NCI-H2227 (cell line): ENCODE results near the gene SMOC2.
"Not testable (repeated sequence)": the region's sequence is repeated elsewhere in the genome, so short reads cannot be mapped to it uniquely, and the experiment has no call there.

Experiments
- DNase-seq: peaks from one replicate; lab custom pipeline; 2025; ENCODE audit not compliant: unreplicated experiment; lab: John Stamatoyannopoulos, UW

Gene SMOC2

DNA sequence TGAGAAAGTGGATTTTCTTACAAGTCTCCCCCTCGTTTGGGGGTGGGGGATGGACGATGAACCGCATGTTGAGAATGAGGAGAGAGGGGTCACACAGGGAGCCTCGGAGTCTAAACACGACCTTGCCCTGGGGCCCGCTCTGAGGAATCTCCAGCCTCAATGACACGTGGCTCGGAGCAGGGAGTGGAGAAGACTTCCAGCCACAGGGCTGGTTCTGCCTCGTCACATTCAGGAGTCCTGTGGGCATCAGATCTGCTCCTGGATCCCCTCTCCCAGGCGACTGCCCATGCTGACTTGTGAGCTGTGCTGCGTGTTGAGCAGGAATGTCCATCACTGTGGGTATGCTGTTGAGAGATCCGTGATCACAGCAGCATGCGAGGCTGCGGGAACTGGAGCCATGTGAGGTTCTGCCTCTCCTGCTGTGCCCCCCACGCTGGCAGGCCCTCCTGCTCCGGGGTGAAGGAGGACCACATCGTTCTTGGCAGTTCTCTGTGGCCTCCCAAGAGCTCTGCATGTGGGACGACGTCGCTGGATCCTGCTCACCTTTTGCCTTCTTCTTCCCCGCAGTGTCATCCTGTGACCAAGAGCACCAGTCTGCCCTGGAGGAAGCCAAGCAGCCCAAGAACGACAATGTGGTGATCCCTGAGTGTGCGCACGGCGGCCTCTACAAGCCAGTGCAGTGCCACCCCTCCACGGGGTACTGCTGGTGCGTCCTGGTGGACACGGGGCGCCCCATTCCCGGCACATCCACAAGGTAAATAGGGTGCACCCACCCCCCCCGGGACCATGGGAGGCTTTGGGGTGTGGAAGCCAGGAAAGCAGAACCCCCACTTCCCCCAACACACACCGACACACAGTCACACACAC is 157.5 kb downstream of the SMOC2 start:
- DNase-seq: no peak

DNA sequence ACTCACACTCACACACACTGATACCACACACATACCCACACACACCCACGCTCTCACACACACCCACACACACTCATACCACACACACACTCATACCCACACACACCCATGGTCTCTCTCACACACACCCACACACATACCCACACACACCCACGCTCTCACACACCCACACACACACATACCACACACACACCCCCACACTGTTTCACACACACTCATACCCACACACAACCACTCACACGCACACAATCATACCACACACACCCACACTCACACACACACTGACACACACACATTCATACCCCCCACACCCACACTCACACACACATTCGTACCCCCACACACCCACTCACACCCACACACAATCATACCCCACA is 158.1 kb downstream of the SMOC2 start:
- DNase-seq: no peak

DNA sequence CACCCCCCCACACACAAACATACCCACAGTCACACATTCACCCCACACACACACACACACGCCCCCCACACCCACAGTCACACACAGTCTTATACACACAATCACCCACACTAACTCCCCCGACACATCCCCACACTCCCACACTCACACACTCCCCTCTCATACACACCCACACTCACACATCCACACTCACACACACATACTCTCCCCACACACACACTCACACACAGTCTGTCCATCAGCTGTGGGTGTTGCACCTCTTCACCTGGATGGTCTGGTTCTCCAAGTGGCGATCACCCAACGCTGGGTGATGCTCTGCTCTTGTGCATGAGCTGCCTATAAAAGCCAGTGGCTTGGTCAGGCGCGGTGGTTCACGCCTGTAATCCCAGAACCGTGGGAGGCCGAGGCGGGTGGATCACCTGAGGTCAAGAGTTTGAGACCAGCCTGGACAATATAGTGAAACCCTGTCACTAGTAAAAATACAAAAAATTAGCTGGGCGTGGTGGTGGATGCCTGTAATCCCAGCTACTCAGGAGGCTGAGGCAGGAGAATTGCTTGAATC is 158.9 kb downstream of the SMOC2 start:
- DNase-seq: no peak

DNA sequence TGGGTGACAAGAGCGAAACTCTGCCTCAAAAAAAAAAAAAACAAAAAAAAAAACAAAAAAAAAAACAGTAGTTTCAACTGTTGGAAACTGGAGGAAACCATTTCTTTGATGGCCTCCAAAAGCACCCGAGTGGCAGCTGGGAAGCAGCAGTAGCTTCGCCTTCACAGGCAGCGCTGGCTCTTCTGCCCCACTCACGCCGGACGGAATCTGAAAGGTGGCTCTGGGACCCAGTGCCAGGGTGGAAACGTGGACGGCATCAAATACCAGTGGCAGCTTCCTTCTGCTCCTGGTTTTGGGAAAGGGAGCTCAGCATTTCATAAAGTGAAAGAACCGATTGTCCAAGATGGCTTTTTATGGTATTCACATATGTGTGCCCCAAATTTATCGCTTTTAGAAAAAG is 159.4 kb downstream of the SMOC2 start:
- DNase-seq: no peak

DNA sequence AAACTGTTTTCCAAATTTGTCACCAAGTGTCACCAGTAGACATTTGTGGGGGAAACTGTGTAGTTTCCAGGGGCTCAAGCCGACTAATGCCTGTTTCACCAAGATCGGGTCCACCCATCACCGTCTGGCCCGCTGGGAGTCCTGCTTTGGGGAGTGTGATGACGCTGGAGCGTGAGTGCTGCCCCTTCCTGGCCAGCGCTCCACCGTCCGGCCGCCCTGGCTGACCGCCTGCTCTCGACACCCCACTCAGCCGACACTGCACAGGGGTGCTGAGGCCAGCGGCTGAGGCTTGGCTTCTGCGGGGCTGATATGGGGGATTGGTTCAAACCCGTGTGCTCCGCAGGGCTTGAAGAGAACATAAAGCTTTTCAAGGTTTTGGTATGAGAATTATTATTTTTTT is 160.1 kb downstream of the SMOC2 start:
- no peak for DNase-seq

DNA sequence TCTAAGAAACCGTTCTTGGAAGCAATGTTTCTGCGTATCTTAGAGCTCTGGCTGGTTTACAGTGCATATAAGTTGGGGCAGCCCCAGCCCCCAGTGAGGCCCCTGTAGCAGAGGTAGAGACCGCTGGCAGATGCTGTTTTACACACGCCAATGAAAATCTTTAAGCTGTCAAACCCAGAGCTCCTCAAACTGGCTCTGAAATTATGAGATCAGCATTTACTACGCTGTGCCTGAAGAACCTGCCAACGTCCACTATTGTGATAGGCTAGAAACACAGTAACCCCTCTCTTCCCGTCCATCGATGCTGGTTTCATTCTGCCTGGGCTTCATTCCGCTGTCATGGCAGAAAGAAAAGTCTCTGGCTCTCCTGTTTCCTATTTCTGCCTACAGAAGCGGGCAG is 160.6 kb downstream of the SMOC2 start:
- no peak for DNase-seq

DNA sequence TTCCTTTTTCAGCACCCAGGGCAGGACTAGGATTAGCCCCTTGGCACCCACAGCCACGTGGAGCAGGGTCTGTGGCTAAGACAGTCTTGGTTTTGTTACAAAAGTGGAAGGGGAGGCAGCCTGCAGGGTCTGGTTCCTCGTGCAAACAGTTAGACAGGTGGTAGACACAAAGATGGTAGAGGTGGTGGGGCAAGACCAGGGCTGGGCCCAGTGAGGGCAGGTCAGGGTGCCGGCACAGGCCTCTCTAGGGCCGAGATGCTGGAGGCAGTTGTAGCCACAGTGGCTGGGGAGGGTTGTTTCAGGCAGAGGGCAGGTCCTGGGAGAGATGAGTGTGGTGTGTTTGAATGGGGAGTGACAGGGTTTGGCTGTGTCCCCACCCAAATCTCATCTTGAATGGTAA is 161.6 kb downstream of the SMOC2 start:
- DNase-seq: no peak

DNA sequence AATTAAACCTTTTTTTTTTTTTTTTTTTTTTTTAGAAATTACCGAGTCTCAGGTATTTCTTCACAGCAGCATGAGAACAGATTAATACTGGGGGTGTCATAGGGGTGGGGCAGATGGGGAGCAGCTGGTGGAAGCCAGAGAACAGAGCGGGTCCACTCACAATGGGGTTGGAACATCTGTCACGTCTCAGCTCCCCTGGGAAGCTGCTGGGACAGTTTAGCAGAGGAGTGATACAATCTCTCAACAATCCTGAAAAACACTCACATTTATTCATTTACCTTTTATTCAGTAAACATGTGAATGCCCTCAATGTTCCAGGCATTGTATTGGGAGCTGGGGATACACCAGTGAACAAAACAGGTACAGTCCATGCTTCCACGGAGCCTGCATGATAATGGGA is 162.2 kb downstream of the SMOC2 start:
- no peak for DNase-seq

DNA sequence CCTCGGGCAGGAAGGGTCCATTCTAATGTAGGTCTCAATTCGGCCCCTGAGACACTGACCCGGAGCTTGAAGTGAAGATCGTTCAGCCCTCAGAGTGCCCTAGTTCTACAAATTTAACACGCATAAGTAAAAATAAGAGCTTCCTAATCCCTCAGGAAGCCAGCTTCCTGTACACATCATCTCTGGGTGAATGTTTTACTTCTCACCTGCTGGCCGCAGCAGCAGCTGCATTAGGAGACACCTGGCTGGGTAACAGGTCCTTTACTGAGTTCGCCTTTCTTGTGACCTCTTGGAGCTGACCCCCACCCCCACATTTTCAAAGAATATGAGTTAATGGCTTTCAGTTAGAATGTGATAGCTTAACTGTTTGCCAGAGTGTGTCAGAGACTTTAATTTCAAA is 165.0 kb downstream of the SMOC2 start:
- DNase-seq: no peak

DNA sequence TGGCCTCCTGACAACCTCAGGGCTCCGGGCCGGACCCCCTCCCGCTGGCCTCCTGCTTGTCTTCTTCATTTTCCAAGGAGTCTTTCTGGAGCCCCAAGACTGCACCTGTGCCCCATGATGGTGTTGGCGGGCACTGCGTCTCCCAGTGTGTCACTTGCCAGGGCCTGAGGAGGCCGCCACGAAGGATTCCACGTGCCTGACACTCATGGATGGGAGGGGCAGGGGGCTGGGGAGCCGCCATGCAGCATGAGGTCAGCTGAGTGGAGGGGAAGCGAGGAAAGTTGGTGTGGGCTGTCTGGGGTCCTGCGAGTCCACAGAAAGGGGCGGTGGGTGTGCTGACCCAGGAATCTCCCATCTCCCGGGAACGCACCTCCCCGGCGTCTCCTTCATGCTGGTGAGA is 165.7 kb downstream of the SMOC2 start:
- no peak for DNase-seq

DNA sequence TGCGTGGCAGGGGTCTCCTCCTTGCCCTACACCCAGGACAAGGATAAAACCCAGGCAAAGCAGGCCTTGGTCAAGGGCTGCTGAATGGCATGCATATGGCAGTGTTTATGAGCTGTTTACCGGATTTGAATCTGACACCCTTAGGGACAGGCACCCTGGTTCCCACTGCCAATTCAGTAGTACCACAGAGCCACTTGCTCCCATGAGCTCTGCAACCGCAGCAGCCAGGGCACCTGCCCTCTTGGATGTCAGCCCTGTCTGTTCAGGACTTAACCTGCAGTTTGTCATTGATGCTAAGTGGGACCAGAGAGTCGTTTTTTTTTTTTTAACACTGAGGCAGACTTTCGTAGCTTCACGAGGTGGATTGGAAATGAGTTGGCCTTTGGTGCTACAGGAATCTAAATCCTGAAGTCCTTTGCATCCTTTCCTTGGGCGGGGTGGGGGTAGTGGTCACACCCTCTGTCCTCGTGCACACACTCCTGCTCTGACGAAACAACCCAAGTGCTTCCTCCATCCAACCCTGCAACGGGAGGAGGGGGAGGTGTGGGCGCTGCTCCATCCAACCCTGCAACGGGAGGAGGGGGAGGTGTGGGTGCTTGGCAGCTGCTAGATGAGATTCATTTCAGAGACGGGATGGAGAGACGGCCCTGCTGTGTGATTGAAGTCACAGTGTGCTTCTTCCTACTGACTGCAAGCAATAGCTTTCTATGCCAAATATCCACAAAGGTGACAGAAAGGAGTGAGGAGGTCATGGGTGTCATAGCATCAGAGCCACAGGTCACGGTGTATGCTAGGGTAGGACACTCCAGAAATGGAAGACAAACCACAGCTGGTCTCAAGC is 166.5 kb downstream of the SMOC2 start:
- DNase-seq: no peak

DNA sequence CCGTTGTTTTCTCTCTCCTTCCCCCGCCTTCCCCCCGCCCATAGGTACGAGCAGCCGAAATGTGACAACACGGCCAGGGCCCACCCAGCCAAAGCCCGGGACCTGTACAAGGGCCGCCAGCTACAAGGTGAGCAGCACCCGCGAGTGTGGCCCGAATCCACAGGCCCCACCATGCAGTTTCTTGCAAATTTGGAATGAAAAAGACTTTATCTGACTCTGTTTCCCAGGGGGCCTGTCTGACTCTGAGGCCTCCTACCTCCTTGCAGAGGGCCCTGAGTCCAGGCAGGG is 167.1 kb downstream of the SMOC2 start:
- no peak for DNase-seq

DNA sequence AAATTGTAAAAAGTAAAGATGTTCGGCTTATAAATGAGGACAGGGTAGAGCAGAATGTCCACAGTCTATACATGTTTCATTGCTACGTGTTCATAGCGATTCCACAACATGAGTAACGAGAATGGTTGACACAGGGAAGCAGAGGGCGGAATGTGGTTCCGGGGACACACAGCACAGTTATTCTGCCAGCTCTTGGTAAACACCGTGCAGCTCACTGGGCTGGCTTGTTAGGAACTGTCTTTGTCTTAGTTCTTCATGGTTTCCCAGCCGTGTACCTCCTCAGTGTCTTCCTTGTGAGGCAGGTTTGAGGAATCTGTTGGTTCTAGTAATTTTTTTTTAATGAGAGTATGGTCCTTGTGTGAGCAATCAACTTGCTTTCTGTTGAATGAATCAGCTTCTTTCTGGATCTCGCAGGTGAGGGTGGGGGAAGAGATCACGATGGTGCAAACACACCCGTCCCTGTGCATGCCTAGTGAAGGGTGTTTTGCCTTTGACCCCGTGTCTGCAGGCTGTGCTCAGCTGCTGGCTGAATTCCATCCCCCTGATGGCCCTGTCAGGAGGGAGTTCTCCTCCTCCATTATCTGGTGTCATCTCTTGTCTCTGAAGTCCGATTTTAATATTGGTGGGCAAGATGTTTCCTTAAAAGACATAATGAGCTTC is 168.2 kb downstream of the SMOC2 start:
- no peak for DNase-seq

DNA sequence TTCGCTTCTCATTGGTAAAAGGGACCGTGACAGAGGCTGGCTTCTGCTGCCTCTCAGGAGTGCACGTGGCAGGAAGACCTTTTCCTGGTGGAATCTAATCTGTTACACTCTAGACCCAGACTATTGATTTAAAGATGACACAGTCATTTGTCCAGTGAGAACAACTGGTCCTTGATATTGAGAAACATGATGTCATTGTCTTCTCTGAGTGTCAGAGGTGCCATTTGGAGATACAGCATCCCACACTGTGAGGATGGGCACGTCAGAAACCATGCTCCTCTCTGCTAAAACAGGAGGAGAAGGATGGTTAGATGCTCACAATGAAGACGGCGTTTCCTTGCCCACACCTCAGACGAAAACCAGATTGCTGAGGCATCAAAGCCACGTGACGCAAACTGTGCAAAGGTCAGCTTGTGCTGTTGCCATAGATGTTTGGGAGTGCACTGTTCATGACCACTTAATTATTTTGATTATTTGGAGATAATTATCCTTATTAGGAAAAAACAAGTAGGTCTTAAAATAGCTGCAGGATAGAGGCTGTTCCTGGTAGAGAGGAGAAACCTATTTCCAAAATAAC is 169.0 kb downstream of the SMOC2 start:
- no peak for DNase-seq

DNA sequence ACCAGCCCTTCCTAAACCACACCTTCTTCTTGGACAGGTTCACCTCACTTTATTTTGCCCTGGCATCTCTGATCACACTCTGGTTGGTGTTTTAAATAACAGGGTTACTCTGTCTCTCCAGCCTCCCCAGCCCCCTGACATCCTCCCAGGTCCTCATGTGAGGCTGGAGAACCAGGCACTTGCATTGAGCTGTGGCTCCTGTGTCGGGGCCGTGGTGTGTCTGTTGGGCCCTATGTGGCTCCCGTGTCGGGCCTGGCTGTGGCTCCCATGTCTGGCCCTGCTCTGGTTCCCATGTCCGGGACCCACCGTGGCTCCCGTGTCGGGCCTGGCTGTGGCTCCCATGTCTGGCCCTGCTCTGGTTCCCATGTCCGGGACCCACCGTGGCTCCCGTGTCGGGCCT is 170.0 kb downstream of the SMOC2 start:
- not testable (repeated sequence) for DNase-seq

DNA sequence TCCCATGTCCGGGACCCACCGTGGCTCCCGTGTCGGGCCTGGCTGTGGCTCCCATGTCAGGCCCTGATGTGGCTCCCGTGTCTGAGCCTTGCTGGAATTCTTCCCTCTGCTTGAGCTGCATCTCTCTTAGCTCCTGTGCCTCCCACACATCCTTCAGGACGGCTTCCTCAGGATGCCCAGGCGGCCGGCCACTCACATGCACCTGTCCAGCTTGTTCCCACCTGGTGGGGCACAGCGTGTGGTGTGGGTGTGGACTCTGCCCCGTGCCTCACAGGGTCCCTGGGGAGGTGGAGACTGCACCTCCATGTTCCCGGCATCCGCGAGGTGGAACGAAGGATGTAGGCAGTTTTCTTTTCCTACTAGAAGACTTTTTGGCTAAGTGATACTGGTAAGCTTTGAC is 170.7 kb downstream of the SMOC2 start:
- DNase-seq: no peak

DNA sequence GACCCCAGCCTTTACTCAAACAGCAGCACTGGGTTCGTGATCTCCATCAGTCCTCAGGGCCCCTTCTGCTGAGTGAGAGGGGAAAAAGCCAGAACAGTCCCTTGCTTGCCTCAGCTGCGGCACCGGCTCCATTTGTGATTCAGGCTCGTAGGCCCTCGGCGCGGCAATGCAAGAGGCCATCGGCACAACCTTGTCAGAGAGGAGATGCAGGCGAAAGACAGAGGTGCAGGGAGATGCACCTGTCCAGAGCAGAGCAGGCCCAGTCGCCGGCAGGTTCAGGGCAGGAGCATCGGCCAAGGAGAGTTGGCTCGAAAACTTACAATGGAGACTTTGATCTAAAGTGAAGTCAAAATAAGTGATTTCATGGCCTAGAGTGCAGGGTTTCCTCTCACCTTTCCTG is 171.6 kb downstream of the SMOC2 start:
- DNase-seq: no peak

DNA sequence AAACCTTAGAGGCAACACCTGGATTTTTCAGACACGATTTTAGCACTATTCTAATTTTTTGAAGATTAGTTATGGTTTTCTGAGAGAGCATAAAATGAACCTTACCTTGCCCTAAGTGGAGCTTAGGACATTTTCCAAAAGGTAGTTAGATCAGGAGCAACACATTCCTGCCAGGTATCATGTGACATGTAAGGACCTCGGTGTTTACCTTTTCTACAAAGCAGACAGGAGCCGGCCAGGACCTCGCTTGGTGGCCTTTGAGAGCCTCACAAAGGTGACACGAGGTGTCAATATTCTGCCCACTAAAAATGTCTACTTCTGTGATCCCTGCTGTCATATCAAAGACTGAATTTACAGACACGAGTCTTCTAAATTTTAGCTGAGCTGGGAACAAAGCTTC is 174.9 kb downstream of the SMOC2 start:
- DNase-seq: no peak

DNA sequence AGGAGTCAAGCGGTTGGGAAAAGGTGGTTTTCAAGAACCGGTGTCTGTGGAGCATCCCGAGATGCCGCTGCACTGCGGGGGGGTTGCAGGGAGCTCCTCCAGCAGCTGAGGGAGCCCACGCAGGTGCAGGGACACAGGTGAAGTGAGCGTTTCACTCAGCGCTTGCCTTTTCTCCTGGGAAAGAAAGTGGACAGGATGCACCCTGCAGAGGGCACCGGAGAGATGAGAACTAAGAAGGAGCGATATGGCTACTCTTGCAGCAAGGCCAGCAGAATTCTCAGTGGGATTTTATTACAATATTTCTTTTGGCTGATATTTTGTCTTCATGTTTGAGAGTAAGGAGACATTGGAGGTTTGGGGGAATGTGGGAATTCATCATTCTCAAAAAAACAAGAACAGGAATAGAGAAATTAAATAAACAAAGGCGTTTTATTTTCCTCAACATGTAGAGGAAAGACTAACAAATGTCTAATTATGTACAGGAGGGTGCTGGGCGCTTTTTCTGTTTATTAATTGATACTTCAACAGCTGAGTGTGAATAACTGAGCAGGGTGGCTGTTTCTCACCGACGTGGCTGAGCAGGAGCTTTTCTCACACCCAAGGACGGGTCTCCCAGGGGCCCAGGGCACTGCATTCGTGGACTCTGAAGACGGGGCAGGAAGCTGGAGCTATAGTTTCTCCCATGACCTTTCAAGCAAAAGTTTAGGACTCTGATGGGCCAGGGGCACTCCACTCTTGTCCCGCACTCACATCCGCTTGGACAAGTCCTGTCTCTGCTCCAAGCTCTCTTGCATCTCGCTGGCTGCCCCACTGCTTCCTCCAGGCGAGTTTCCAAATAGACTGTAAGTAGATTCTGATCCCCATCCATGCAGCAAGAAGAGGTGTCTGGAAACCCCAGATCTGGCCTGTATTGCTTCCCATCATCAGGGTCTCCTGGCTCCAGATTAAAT is 176.1 kb downstream of the SMOC2 start:
- no peak for DNase-seq
